GM21737 (cell line): ENCODE measurements around the gene ROPN1.
"Not testable (repeated sequence)": the region's sequence is repeated elsewhere in the genome, so short reads cannot be mapped to it uniquely, and the experiment has no call there.

ENCODE experiments used
- ATAC-seq: cut with Tn5 transposase; IDR thresholded peaks from one replicate; pipeline ENCODE4 v1.9.1; 2021; ENCODE audit warnings: mild to moderate bottlenecking, moderate library complexity; ENCODE audit not compliant: unreplicated experiment

Gene ROPN1

GRCh38 chr3:123991730-123992588 is at the start of gene ROPN1:
Gene ROPN1, minus strand, starts transcription at chr3:123992124. Its CDS starts 11,643 bp downstream, at chr3:123980481.
- not testable (repeated sequence) for ATAC-seq

- no peak for ATAC-seq
These were observed 49.6 kb upstream of the ROPN1 start for GRCh38 chr3:124041553-124041952.

- no peak for ATAC-seq
These were observed 45.4 kb upstream of the ROPN1 start for GRCh38 chr3:124037326-124037725.

GRCh38 chr3:124036214-124036613 is 44.3 kb upstream of the ROPN1 start:
- ATAC-seq = not testable (repeated sequence)

GRCh38 chr3:124035463-124036121 is 43.7 kb upstream of the ROPN1 start:
- no peak for ATAC-seq

GRCh38 chr3:124034844-124035152 is 42.9 kb upstream of the ROPN1 start:
- ATAC-seq = no peak

GRCh38 chr3:124034016-124034843 is 42.3 kb upstream of the ROPN1 start:
- ATAC-seq = no peak

- peak; percentile 31 for ATAC-seq
These were observed 41.6 kb upstream of the ROPN1 start, which contains the start of gene KALRN for GRCh38 chr3:124033360-124034015. Gene KALRN, plus strand, starts transcription at chr3:124033369.

- peak; percentile 92 for ATAC-seq
These were observed 41.0 kb upstream of the ROPN1 start for GRCh38 chr3:124032881-124033359.

GRCh38 chr3:124032311-124032880 is 40.5 kb upstream of the ROPN1 start:
- ATAC-seq = peak; percentile 17

GRCh38 chr3:124026516-124026915 is 34.6 kb upstream of the ROPN1 start:
- ATAC-seq = no peak

GRCh38 chr3:124023531-124023930 is 31.6 kb upstream of the ROPN1 start:
- ATAC-seq = not testable (repeated sequence)

- ATAC-seq = no peak
These were observed 27.4 kb upstream of the ROPN1 start for GRCh38 chr3:124019291-124019690.

GRCh38 chr3:124017502-124017901 is 25.6 kb upstream of the ROPN1 start:
- ATAC-seq = not testable (repeated sequence)

- not testable (repeated sequence) for ATAC-seq
These were observed 24.6 kb upstream of the ROPN1 start for GRCh38 chr3:124016483-124016882.

- no peak for ATAC-seq
These were observed 22.5 kb upstream of the ROPN1 start for GRCh38 chr3:124014366-124014942.

- ATAC-seq = not testable (repeated sequence)
These were observed 16.4 kb upstream of the ROPN1 start for GRCh38 chr3:124008321-124008720.

- no peak for ATAC-seq
These were observed 15.3 kb upstream of the ROPN1 start for GRCh38 chr3:124007186-124007585.

- not testable (repeated sequence) for ATAC-seq
These were observed 10.6 kb upstream of the ROPN1 start for GRCh38 chr3:124002405-124003079.
